ENCODE data around the gene IGF2BP2. TPM values are rescaled to one million over a fixed set of nuclear protein-coding genes. Genes with fewer than 3 reads are reported as not detected.
"Not testable (repeated sequence)": the region's sequence is repeated elsewhere in the genome, so short reads cannot be mapped to it uniquely, and the experiment has no call there.

Gene IGF2BP2
- total RNA-seq, 4 donors from 2014 or later: 12.4 to 45.7 (median 15.9) TPM

DNA sequence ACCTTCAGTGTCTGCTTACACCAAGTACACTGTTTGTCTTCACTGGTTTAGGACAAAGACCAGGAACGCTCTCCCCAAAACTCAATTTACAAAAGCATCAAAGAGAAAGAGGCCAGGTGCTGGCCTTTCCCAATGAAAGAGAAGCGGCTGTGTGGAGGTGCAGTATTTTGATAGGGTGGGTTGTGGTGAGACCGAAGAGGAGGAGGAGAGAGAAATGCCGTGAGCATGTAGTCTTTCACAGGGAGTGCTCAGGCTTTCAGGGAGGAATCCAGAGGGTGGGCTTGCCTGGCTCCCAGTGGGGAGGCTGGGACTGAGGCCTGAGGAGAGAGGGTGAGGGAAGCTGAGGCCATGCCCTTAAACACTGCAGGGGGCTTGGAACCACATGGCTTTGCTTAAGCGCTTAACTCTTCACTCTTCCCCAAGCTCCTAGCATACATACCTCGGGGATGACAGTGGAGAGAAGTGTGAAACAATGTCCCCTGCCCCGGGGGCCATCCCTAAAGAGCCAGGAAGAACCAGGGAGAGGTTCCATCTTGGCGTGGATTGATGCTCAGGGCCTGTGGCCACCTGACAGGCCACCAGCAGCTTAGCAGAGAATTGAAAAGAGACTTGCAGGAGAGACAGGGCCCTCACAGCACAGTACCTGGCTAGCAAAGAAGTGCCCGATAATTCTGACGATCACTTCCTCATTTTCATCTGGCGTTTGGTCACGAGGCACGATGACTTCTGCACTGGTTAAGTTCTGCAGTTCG, 178.3 kb downstream of the IGF2BP2 start:
- 85 to 88% methylated on average over 14 of the region's 14 CpGs for WGBS, 2 donors
- DNase-seq: no peak
- Histone ChIP-seq H3K27ac (no peak overlapping the region), H3K36me3 (peaks cover 0 to 5% of the 10 kb centered on the region in 2 donors), H3K9me3 (no peaks in the 10 kb centered on the region), H3K4me1 (no peaks in the 10 kb centered on the region), H3K4me3 (replicated peaks in 1 of 3) (no peak overlapping the region), H3K27me3 (no peaks in the 10 kb centered on the region)
- TF ChIP-seq POLR2A (IDR thresholded peaks at IDR 0.05): no peak
- TF ChIP-seq, protein P1, sequence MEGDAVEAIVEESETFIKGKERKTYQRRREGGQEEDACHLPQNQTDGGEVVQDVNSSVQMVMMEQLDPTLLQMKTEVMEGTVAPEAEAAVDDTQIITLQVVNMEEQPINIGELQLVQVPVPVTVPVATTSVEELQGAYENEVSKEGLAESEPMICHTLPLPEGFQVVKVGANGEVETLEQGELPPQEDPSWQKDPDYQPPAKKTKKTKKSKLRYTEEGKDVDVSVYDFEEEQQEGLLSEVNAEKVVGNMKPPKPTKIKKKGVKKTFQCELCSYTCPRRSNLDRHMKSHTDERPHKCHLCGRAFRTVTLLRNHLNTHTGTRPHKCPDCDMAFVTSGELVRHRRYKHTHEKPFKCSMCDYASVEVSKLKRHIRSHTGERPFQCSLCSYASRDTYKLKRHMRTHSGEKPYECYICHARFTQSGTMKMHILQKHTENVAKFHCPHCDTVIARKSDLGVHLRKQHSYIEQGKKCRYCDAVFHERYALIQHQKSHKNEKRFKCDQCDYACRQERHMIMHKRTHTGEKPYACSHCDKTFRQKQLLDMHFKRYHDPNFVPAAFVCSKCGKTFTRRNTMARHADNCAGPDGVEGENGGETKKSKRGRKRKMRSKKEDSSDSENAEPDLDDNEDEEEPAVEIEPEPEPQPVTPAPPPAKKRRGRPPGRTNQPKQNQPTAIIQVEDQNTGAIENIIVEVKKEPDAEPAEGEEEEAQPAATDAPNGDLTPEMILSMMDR (IDR thresholded peaks at IDR 0.05): no peak
- intact Hi-C loops (cut with DNase I): no loop called here

DNA sequence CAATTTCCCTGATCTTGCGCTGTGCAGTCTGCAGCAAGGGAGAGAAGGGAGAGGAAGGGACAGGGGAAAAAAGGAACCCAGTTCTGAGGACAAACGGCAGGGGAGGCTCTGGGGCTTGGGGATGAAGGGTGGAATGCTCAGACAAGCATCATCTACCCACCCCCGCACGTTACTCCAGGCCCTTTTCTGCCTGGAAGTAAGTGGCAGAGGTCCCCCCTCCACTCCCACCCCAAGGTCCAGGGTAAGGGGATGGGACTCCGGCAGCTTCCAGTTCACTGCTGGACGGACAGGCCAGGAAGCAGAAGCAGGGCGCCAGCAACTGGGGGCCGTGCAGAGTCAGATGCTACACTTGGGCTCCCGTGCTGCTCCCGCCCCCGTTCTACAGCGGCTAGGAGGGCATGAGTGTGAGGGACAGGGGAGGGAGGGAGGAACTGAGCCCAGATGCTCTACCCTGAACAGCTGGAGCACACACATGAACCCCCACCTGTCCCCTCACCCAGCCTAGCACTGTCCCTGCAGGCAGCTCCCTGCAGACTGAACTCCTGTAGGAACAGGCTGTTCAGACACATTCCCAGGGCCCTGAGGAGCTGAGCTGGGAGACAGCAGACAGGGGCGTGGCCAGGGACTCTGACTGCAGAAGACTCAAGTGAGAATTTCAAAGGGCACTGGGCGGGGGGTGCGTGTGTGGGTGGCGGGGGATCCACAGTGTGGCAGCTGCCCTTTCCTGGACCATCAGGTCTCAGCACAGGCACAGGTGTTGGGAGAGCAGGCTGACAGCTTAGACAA, 179.1 kb downstream of the IGF2BP2 start:
- Histone ChIP-seq H3K27ac (no peak overlapping the region), H3K4me1 (no peaks in the 10 kb centered on the region), H3K9me3 (no peaks in the 10 kb centered on the region), H3K36me3 (peaks cover 0 to 5% of the 10 kb centered on the region in 2 donors), H3K27me3 (no peaks in the 10 kb centered on the region), H3K4me3 (replicated peaks in 1 of 3) (no peak overlapping the region)
- no peak for DNase-seq
- intact Hi-C loops (cut with DNase I): no loop called here
- no peak for TF ChIP-seq POLR2A (IDR thresholded peaks at IDR 0.05)
- TF ChIP-seq, protein P1 (IDR thresholded peaks at IDR 0.05): no peak
- WGBS, 2 donors: 89% methylated on average over 8 to 16 of the region's 16 CpGs

DNA sequence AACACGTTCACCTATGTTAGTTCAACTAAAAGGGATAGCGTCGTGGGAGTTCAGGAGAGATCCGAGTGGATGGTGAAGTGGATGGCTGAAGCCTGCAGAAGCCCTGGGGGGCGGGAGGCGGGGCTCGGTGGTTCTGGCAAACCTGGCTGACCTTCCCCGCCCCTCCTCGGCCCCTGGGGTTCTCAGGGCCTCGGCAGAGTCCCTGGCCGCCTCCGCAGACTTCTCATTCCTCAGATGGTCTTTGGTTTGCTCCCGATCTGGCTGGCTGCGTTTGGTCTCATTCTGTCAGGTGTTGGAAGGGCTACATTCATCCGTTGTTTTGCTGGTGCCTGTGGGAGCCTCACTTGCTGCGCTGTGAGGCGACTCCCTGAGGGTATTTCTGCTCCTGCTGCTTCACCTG, 179.7 kb downstream of the IGF2BP2 start:
- H3K36me3 ChIP-seq; intact Hi-C loops (cut with DNase I): not testable (repeated sequence)

DNA sequence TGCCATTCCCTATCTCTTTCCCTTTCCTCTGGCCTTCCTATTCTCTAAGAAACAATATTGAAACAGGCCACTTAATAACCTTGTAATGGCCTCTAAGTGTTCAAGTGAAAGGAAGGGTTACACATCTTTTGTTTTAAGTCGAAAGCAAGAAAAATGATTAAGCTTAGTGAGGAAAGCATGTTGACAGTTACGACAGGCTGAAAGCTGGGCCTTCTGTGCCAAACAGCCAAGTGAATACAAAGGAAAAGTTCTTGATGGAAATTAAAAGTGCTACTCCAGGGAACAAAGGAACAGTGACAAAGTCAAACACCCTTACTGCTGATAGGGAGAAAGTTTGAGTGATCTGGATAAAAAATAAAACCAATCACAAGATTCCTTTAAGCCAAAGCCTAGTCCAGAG, 184.5 kb downstream of the IGF2BP2 start:
- peaks cover 0 to 5% of the 10 kb centered on the region in 2 donors for H3K36me3 ChIP-seq
- WGBS, 2 donors: 82 to 85% methylated on average over 2 of the region's 2 CpGs
- H3K9me3 ChIP-seq: no peaks in the 10 kb centered on the region
- intact Hi-C loops (cut with DNase I): no loop called here
- no peaks in the 10 kb centered on the region for H3K4me1 ChIP-seq
- no peak for DNase-seq
- no peak overlapping the region for H3K4me3 ChIP-seq (replicated peaks in 1 of 3)
- H3K27me3 ChIP-seq: no peaks in the 10 kb centered on the region
- no peak overlapping the region for H3K27ac ChIP-seq
- TF ChIP-seq, protein P1 (IDR thresholded peaks at IDR 0.05): no peak
- TF ChIP-seq POLR2A (IDR thresholded peaks at IDR 0.05): no peak

More for the DNA sequence above, 179.7 kb downstream of the IGF2BP2 start:
- 73 to 76% methylated on average over 12 to 17 of the region's 17 CpGs for WGBS, 2 donors
- not testable (repeated sequence) for H3K4me3 ChIP-seq (replicated peaks in 1 of 3); H3K4me1 ChIP-seq; DNase-seq; H3K27me3 ChIP-seq; H3K27ac ChIP-seq; H3K9me3 ChIP-seq

DNA sequence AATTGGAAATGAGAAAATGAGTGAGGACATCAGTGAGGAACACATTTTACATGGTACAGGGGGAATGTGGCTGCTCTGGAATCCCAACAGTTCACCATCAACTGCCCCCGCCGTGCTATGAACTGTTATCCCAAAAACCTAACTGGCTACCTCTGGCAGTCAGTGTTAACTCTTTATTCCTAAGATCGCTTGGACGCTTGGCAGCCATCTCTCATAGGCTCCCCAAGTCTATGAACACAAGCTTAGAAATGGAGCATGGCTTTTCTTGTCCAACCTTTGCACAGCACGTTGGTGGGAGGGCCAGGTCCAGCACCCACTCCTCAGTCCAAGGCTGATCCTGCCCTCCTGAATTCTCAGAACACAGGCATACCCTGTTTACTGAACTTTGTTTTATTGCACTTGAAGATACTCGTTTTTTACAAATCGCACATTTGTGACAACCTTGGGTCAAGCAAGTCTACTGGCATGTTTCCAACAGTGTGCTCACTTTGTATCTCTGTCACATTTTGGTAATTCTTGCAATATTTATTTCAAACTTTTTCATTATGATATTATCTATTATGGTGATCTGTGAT, 185.1 kb downstream of the IGF2BP2 start:
- intact Hi-C loops (cut with DNase I): no loop called here
- DNase-seq: no peak
- Histone ChIP-seq H3K27me3 (no peaks in the 10 kb centered on the region), H3K4me3 (replicated peaks in 1 of 3) (no peak overlapping the region), H3K36me3 (no peaks in the 10 kb centered on the region), H3K9me3 (no peaks in the 10 kb centered on the region), H3K27ac (no peak overlapping the region), H3K4me1 (no peaks in the 10 kb centered on the region)
- 85 to 91% methylated on average over 7 of the region's 7 CpGs for WGBS, 2 donors
- TF ChIP-seq POLR2A (IDR thresholded peaks at IDR 0.05): no peak
- TF ChIP-seq, protein P1 (IDR thresholded peaks at IDR 0.05): no peak

DNA sequence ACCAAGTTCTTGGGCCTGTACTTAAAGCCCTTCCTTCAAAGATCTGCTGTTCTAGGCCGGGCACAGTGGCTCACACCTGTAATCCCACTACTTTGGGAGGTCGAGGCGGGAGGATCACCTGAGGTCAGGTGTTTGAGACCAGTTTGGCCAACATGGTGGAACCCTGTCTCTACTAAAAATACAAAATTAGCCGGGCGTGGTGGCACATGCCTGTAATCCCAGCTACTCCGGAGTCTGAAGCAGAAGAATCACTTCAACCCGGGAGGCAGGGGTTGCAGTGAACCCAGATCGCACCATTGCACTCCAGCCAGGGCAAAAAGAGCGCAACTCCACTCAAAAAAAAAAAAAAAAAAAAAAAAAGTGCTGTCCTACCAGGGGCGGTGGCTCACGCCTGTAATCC, 186.2 kb downstream of the IGF2BP2 start:
- H3K4me1 ChIP-seq; H3K4me3 ChIP-seq (replicated peaks in 1 of 3); DNase-seq; H3K36me3 ChIP-seq; H3K9me3 ChIP-seq; H3K27me3 ChIP-seq; intact Hi-C loops (cut with DNase I); H3K27ac ChIP-seq: not testable (repeated sequence)
- 92 to 93% methylated on average over 11 of the region's 11 CpGs for WGBS, 2 donors
